Mesothelial cell of epicardium (in vitro differentiated cells): ENCODE data around the gene TPST1. TPM values are rescaled to one million over a fixed set of nuclear protein-coding genes. Genes with fewer than 3 reads are reported as not detected.

Experiments
- DNase-seq, 2 experiments: peaks; one replicate each; pipeline ENCODE4 v3.0.0; 2021; ENCODE audit warnings: low spot score in 2 of 2; ENCODE audit not compliant: unreplicated experiment in 2 of 2
- H3K27ac Mint-ChIP-seq: 2 replicates; pipeline ENCODE4 v1.8.0; 2021; ENCODE audit warnings: mixed read lengths
- H3K27me3 Mint-ChIP-seq: 2 replicates; pipeline ENCODE4 v1.8.0; 2021; ENCODE audit warnings: low read depth, mixed read lengths
- H3K36me3 Mint-ChIP-seq: 2 replicates; pipeline ENCODE4 v1.8.0; 2021; ENCODE audit warnings: mixed read lengths
- H3K4me1 Mint-ChIP-seq: 2 replicates; pipeline ENCODE4 v1.8.0; 2021; ENCODE audit warnings: mixed read lengths
- H3K4me3 Mint-ChIP-seq: 2 replicates; pipeline ENCODE4 v1.8.0; 2021; ENCODE audit warnings: mild to moderate bottlenecking, moderate library complexity, mixed read lengths
- H3K9me3 Mint-ChIP-seq: 2 replicates; pipeline ENCODE4 v1.8.0; 2021; ENCODE audit warnings: mixed read lengths
- CTCF ChIP-seq: fragments of 200-600 bp; sonication (generic); IDR thresholded peaks from one replicate; pipeline ENCODE4 v1.5.0; 2021; ENCODE audit warnings: antibody characterized with exemption; ENCODE audit not compliant: unreplicated experiment
- total RNA-seq: library from RNA; stranded (reverse); gene quantifications from 3 replicates; pipeline ENCODE4 v1.2.1, GENCODE V29; 2021

TPST1 gene
- total RNA-seq, 1 donor from 2014 or later: 37.7 TPM

GRCh38 chr7:66236713-66237303 lies 31.7 kb downstream of the TPST1 start:
- Mint-ChIP-seq H3K4me3 (no peak overlapping the region), H3K36me3 (peaks cover 5% of the 10 kb centered on the region), H3K4me1 (peaks cover 31% of the 10 kb centered on the region), H3K27ac (peak overlapping the region; percentile 89), H3K27me3 (no peaks in the 10 kb centered on the region), H3K9me3 (peaks cover 7% of the 10 kb centered on the region)
- DNase-seq: no peak
- TF ChIP-seq CTCF: no peak

- Mint-ChIP-seq H3K27ac (peak overlapping the region; percentile 89), H3K36me3 (peaks cover under 1% of the 10 kb centered on the region), H3K4me3 (no peak overlapping the region), H3K4me1 (peaks cover 31% of the 10 kb centered on the region), H3K27me3 (no peaks in the 10 kb centered on the region), H3K9me3 (peaks cover under 1% of the 10 kb centered on the region)
- no peak for TF ChIP-seq CTCF
- no peak for DNase-seq
Observed at GRCh38 chr7:66237906-66238772, 33.0 kb downstream of the TPST1 start.

- Mint-ChIP-seq H3K27me3 (no peaks in the 10 kb centered on the region), H3K27ac (peak overlapping the region; percentile 89), H3K36me3 (no peaks in the 10 kb centered on the region), H3K9me3 (no peaks in the 10 kb centered on the region), H3K4me1 (peaks cover 31% of the 10 kb centered on the region), H3K4me3 (no peak overlapping the region)
- no peak for TF ChIP-seq CTCF
- DNase-seq: no peak
Observed at GRCh38 chr7:66238773-66239466, 33.8 kb downstream of the TPST1 start.

- H3K4me1 Mint-ChIP-seq: peaks cover 31% of the 10 kb centered on the region
- H3K36me3 Mint-ChIP-seq: no peaks in the 10 kb centered on the region
- DNase-seq: no peak
- H3K9me3 Mint-ChIP-seq: no peaks in the 10 kb centered on the region
- no peaks in the 10 kb centered on the region for H3K27me3 Mint-ChIP-seq
- no peak for TF ChIP-seq CTCF
- H3K27ac Mint-ChIP-seq: peak overlapping the region; percentile 89
- no peak overlapping the region for H3K4me3 Mint-ChIP-seq
Observed at GRCh38 chr7:66239467-66239856, 34.3 kb downstream of the TPST1 start.

- Mint-ChIP-seq H3K27ac (no peak overlapping the region), H3K4me1 (peaks cover 13% of the 10 kb centered on the region), H3K4me3 (no peak overlapping the region), H3K27me3 (no peaks in the 10 kb centered on the region), H3K36me3 (no peaks in the 10 kb centered on the region), H3K9me3 (no peaks in the 10 kb centered on the region)
- TF ChIP-seq CTCF: no peak
- no peak for DNase-seq
Observed at GRCh38 chr7:66245008-66245407, 39.9 kb downstream of the TPST1 start.
